Caco-2 (cell line): ENCODE results near the gene FUZ. TPM values are rescaled to one million over a fixed set of nuclear protein-coding genes. Genes with fewer than 3 reads are reported as not detected.

Experiments used
- BruUV-seq: library from RNA; stranded (reverse); fragments of 400-500 nt; replicated peaks from 2 replicates; lab custom pipeline; 2021; lab: Mats Ljungman, UMichigan
- CTCF ChIA-PET: fragments of 300-600 bp; sonication (Branson Sonifier 250); formaldehyde crosslinking; loops from one replicate; lab custom pipeline; 2022; ENCODE audit warnings: antibody characterized with exemption; lab: Charles Lee
- POLR2A ChIA-PET: fragments of 300-600 bp; sonication (Branson Sonifier 250); formaldehyde crosslinking; loops from one replicate; lab custom pipeline; 2022; ENCODE audit warnings: antibody characterized with exemption; lab: Charles Lee
- DNase-seq, 2 experiments: peaks; one replicate each; pipeline versions ENCODE4 v3.0.0 to v3.0.0-alpha.2; 2020 to 2022
- H3K27me3 ChIP-seq: replicated peaks from 2 replicates; pipeline ENCODE4 v1.6.0; 2011; ENCODE audit warnings: low read length; ENCODE audit not compliant: control insufficient read depth, insufficient read depth
- H3K36me3 ChIP-seq: 2 replicates; pipeline ENCODE4 v1.5.1; 2011; ENCODE audit warnings: low read length; ENCODE audit not compliant: control insufficient read depth, insufficient read depth
- H3K4me1 ChIP-seq: fragments of 250-450 bp; sonication (Bioruptor Pico); 2 replicates; pipeline ENCODE4 v1.5.1; 2020; ENCODE audit warnings: mild to moderate bottlenecking
- H3K4me3 ChIP-seq: 2 replicates; pipeline ENCODE4 v1.5.1; 2011; ENCODE audit warnings: low read depth, mild to moderate bottlenecking, control low read depth, low read length
- H3K9me3 ChIP-seq: fragments of 250-450 bp; sonication (Bioruptor Pico); 2 replicates; pipeline ENCODE4 v1.5.1; 2020; ENCODE audit warnings: mild to moderate bottlenecking, moderate library complexity
- H3K27ac Mint-ChIP-seq: one replicate; pipeline ENCODE4 v1.8.0; 2022; ENCODE audit warnings: mixed read lengths; ENCODE audit not compliant: unreplicated experiment
- H3K27me3 Mint-ChIP-seq: one replicate; pipeline ENCODE4 v1.8.0; 2022; ENCODE audit warnings: mixed read lengths; ENCODE audit not compliant: insufficient read depth, unreplicated experiment
- H3K36me3 Mint-ChIP-seq: one replicate; pipeline ENCODE4 v1.8.0; 2022; ENCODE audit warnings: mild to moderate bottlenecking, mixed read lengths; ENCODE audit not compliant: insufficient read depth, unreplicated experiment
- H3K4me1 Mint-ChIP-seq: one replicate; pipeline ENCODE4 v1.8.0; 2022; ENCODE audit warnings: low read depth, mixed read lengths; ENCODE audit not compliant: unreplicated experiment
- H3K4me3 Mint-ChIP-seq: one replicate; pipeline ENCODE4 v1.8.0; 2022; ENCODE audit warnings: mild to moderate bottlenecking, moderate library complexity, mixed read lengths; ENCODE audit not compliant: unreplicated experiment
- H3K9me3 Mint-ChIP-seq: one replicate; pipeline ENCODE4 v1.8.0; 2022; ENCODE audit warnings: mixed read lengths; ENCODE audit not compliant: unreplicated experiment
- intact Hi-C: fragments of 100-400 bp; cut with micrococcal nuclease; formaldehyde crosslinking; loops from one replicate; pipeline ENCODE4 v1.10.0; 2022; ENCODE audit not compliant: unreplicated experiment
- total RNA-seq: library from RNA; stranded (reverse); gene quantifications from 2 replicates; pipeline ENCODE4 v1.2.3, GENCODE V29; 2022
- TF ChIP-seq, protein P1 (sequence below), 2 experiments: fragments of 200-600 bp in 1 of 2; IDR thresholded peaks; 1 replicate in 1 of 2; 2 replicates in 1 of 2; pipeline versions ENCODE4 v1.5.1 to v1.8.0; 2011 to 2022; ENCODE audit warnings: antibody characterized with exemption in 1 of 2, control low read depth in 1 of 2, inconsistent platforms in 1 of 2, low read depth in 1 of 2, low read length in 1 of 2, mild to moderate bottlenecking in 1 of 2, moderate library complexity in 1 of 2; ENCODE audit not compliant: insufficient read depth in 1 of 2, severe bottlenecking in 1 of 2, unreplicated experiment in 1 of 2

The FUZ gene
- total RNA-seq, 1 experiment from 2014 or later, result 0.75 TPM

DNA sequence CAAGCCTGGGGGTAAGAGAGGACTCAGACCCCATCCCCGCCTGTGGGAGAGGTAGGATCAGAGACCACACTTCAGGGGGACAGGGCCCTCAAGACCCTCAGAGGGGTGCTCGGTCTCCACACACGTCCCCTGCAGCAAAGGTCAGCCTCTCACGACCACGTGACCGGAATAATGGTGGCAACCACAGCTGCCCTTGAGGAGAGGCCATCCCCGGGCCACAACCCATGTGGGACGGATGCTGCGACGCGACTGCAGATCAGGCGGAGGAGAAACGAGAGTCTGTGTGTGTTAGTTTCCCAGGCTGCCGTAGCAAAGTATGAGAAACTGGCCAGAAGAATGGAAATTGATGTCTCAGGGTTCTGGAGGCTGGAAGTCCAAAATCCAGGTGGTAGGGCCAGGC lies 13.9 kb upstream of the FUZ start:
- H3K27me3 Mint-ChIP-seq, result no peaks in the 10 kb centered on the region
- H3K9me3 ChIP-seq, result no peaks in the 10 kb centered on the region
- no peaks in the 10 kb centered on the region for H3K27me3 ChIP-seq
- no peaks in the 10 kb centered on the region for H3K4me1 Mint-ChIP-seq
- H3K36me3 ChIP-seq, result no peaks in the 10 kb centered on the region; the same call in none of the 2 replicates
- BruUV-seq, result no TSS peak
- H3K9me3 Mint-ChIP-seq, result no peaks in the 10 kb centered on the region
- ChIA-PET CTCF (no interaction called here), POLR2A (no interaction called here)
- H3K4me3 ChIP-seq, result no peak overlapping the region
- no peak overlapping the region for H3K4me3 Mint-ChIP-seq
- TF ChIP-seq, protein P1, sequence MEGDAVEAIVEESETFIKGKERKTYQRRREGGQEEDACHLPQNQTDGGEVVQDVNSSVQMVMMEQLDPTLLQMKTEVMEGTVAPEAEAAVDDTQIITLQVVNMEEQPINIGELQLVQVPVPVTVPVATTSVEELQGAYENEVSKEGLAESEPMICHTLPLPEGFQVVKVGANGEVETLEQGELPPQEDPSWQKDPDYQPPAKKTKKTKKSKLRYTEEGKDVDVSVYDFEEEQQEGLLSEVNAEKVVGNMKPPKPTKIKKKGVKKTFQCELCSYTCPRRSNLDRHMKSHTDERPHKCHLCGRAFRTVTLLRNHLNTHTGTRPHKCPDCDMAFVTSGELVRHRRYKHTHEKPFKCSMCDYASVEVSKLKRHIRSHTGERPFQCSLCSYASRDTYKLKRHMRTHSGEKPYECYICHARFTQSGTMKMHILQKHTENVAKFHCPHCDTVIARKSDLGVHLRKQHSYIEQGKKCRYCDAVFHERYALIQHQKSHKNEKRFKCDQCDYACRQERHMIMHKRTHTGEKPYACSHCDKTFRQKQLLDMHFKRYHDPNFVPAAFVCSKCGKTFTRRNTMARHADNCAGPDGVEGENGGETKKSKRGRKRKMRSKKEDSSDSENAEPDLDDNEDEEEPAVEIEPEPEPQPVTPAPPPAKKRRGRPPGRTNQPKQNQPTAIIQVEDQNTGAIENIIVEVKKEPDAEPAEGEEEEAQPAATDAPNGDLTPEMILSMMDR (IDR thresholded peaks at IDR 0.05; ENCODE audit: insufficient read depth in 1 of 2, low read depth in 1 of 2, low read length in 1 of 2, severe bottlenecking in 1 of 2, unreplicated experiment in 1 of 2), result no peak
- H3K4me1 ChIP-seq, result no peaks in the 10 kb centered on the region
- intact Hi-C loops, result no loop called here
- peaks cover 38% of the 10 kb centered on the region for H3K36me3 Mint-ChIP-seq
- no peak for DNase-seq
- no peak overlapping the region for H3K27ac Mint-ChIP-seq

DNA sequence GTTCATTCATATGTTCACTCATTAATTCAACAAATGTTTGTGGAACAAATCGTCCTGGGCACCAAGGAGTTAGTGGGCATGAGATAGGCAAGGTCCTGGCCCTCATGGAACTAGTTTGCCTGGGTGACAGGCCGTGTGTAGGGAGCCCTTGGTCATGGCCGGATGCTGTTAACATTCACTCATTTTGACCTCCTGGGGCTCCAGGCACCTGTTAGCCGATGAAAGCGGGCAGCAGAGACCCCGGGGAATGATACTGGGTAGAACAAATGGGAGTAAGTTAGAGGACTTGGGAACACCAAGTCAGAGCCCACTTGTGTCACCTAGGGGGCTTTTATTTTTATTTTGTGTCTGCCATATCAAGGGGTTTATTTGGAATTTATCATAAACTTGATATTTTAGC lies 11.6 kb upstream of the FUZ start:
- intact Hi-C loops, result no loop called here
- no peaks in the 10 kb centered on the region for H3K9me3 Mint-ChIP-seq

DNA sequence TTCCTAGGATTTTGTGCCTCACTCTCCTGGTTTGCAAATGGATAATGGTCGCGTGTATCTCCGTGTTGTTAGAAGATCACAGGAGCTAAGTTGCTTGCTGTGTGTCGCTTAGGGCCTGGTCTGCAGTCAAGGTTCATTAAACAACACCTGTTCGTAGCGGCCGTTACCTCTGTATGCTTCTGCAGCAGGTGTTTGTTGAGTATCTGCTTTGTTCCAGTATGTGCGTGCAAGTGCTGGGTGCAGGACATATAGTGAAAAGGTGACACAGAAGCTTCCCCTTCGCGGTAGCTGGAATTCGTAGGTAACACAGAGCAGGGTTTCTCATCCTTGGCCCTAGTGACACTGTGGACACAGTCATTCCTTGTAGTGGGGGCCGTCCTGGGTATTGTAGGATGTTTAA lies 10.4 kb upstream of the FUZ start:
- CTCF ChIA-PET, result no interaction called here
- no peak overlapping the region for H3K4me3 Mint-ChIP-seq
- no peak overlapping the region for H3K27ac Mint-ChIP-seq
- H3K9me3 ChIP-seq, result no peaks in the 10 kb centered on the region
- intact Hi-C loops, result no loop called here
- POLR2A ChIA-PET, result no interaction called here
- TF ChIP-seq, protein P1 (IDR thresholded peaks at IDR 0.05; ENCODE audit: insufficient read depth in 1 of 2, low read depth in 1 of 2, low read length in 1 of 2, severe bottlenecking in 1 of 2, unreplicated experiment in 1 of 2), result no peak
- H3K9me3 Mint-ChIP-seq, result no peaks in the 10 kb centered on the region
- no peaks in the 10 kb centered on the region for H3K27me3 ChIP-seq
- H3K27me3 Mint-ChIP-seq, result no peaks in the 10 kb centered on the region
- H3K4me3 ChIP-seq, result no peak overlapping the region
- DNase-seq, result no peak
- H3K4me1 ChIP-seq, result no peaks in the 10 kb centered on the region
- peaks cover 4% of the 10 kb centered on the region for H3K36me3 ChIP-seq
- peaks cover 7% of the 10 kb centered on the region for H3K4me1 Mint-ChIP-seq
- BruUV-seq, result no TSS peak
- H3K36me3 Mint-ChIP-seq, result peaks cover 47% of the 10 kb centered on the region

More for the DNA sequence above, 11.6 kb upstream of the FUZ start:
- Mint-ChIP-seq H3K27ac (no peak overlapping the region), H3K27me3 (no peaks in the 10 kb centered on the region), H3K36me3 (peaks cover 40% of the 10 kb centered on the region), H3K4me1 (no peaks in the 10 kb centered on the region), H3K4me3 (no peak overlapping the region)
- CTCF ChIA-PET, result no interaction called here
- Histone ChIP-seq H3K36me3 (peaks cover 4% of the 10 kb centered on the region), H3K9me3 (no peaks in the 10 kb centered on the region), H3K27me3 (no peaks in the 10 kb centered on the region), H3K4me1 (no peaks in the 10 kb centered on the region), H3K4me3 (no peak overlapping the region)
- TF ChIP-seq, protein P1 (IDR thresholded peaks at IDR 0.05; ENCODE audit: insufficient read depth in 1 of 2, low read depth in 1 of 2, low read length in 1 of 2, severe bottlenecking in 1 of 2, unreplicated experiment in 1 of 2), result no peak
- no TSS peak for BruUV-seq
- POLR2A ChIA-PET, result no interaction called here
- no peak for DNase-seq
